Mucosa of descending colon (tissue), 3 donors: ENCODE results near the gene DRD2. TPM values are rescaled to one million over a fixed set of nuclear protein-coding genes. Genes with fewer than 3 reads are reported as not detected.

Experiments used
- ATAC-seq: fragments of 200-7000 bp; cut with Tn5 transposase; one replicate; pipeline ENCODE4 v1.9.1; 2020; ENCODE audit warnings: mild to moderate bottlenecking, moderate library complexity
- DNase-seq, 3 donors: peaks; one replicate each; pipeline ENCODE4 v3.0.0-alpha.2; 2020
- H3K36me3 ChIP-seq: fragments of 200-600 bp; one replicate; pipeline ENCODE4 v1.8.0; 2021; ENCODE audit warnings: low read depth, mild to moderate bottlenecking
- H3K4me1 ChIP-seq: fragments of 200-600 bp; one replicate; pipeline ENCODE4 v1.8.0; 2021; ENCODE audit warnings: low read depth, mild to moderate bottlenecking
- H3K4me3 ChIP-seq: fragments of 200-600 bp; one replicate; pipeline ENCODE4 v1.8.0; 2021; ENCODE audit warnings: mild to moderate bottlenecking
- H3K9me3 ChIP-seq: fragments of 200-600 bp; one replicate; pipeline ENCODE4 v1.8.0; 2021; ENCODE audit warnings: mild to moderate bottlenecking
- CTCF ChIP-seq: fragments of 200-600 bp; IDR thresholded peaks from one replicate; pipeline ENCODE4 v1.8.0; 2022; ENCODE audit warnings: antibody characterized with exemption, mild to moderate bottlenecking
- intact Hi-C, 2 donors: fragments of 100-400 bp; cut with DNase I in 1 of 2; cut with micrococcal nuclease in 1 of 2; formaldehyde crosslinking; loops; one replicate each; pipeline versions ENCODE4 v1.11.0 to v1.11.1; 2022; cut with DNase I, micrococcal nuclease
- total RNA-seq, 3 donors: library from RNA; stranded (reverse); fragmentation: NEBNext Ultra II Directional in 2 of 3; extraction: Animal tissue kit (Norgen Biotek cat#: 25700) in 2 of 3; gene quantifications; one replicate each; pipeline versions ENCODE4 v1.2.1 to v1.2.4, GENCODE V29; 2021 to 2023
- donor health status: DM: no; HTN: no; CAD: no; lungs with moderate emphysema.
- donor health status: DM: no; HTN: no; CAD: no.
- donor health status: DM: no; HTN: yes; CAD: no.

DRD2 gene
- total RNA-seq, 3 donors from 2014 or later, result 0.22 to 0.41 (median 0.39) TPM

DNA sequence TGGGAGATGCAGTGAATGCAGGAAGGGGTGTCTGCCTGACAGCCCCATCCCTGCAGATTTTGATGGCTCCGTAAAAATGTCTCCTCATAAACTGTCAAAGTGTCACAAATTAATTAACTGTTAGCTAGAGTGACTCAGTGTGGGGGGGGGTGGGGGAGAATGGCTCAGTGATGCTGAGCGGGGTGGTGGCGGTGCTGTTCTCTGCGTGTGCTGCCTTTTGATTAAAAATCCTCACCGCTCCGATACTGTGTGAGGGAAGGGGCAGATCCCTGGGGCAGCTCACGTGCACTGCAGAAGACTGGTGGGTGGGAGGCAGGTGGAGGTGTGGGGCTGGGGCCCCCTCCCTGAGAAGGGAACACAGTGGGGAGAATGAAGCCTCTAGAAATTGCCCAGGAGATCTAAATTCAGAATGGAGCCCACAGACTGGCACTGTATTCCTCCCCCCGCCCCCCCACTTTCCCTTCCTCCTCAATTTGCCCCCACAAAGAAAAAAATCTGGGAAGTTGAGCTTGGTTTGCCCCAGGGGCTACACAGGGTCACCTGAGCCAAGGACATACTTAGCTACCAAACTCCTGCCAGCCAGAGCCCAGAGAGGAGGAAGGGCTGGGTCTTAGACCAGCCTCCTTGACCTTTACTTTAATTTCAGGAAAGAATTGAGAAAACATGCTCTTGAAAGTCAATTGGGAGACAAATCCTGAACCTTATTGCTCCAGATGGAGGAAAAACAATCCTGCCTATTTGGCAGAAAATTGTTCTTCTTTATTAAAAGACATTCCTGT, 39.8 kb downstream of the DRD2 start:
- DNase-seq (no peak), ATAC-seq (no peak)
- Histone ChIP-seq H3K36me3 (no peaks in the 10 kb centered on the region), H3K4me1 (no peaks in the 10 kb centered on the region), H3K4me3 (no peak overlapping the region), H3K9me3 (no peaks in the 10 kb centered on the region)
- no peak for TF ChIP-seq CTCF
- intact Hi-C loops, result no loop called here

GRCh38 chr11:113431746-113432145, 43.5 kb downstream of the DRD2 start:
- ATAC-seq, result no peak
- no peaks in the 10 kb centered on the region for H3K9me3 ChIP-seq
- intact Hi-C loops, result no loop called here
- H3K4me3 ChIP-seq, result no peak overlapping the region
- TF ChIP-seq CTCF, result no peak
- H3K36me3 ChIP-seq, result no peaks in the 10 kb centered on the region
- no peak for DNase-seq
- no peaks in the 10 kb centered on the region for H3K4me1 ChIP-seq

DNA sequence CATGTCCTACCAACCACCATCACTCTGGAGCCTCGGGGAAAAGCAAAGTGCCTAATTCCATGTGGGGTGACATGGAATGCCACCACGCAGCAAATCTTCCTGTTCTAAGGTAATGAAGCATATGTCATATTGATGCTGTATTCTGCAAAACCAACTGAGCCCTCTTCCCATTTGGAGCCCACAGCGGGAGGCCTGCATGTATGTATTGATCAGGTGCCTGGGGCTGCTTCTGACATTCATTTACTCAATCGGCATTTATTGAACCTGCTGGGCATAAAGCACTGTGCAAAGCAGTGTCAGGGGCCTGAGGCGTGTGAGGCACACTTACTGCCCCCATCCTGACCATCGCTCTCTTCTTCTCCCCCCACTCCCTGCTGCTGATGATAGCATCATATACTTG, 48.5 kb downstream of the DRD2 start:
- Histone ChIP-seq H3K9me3 (no peaks in the 10 kb centered on the region), H3K36me3 (no peaks in the 10 kb centered on the region), H3K4me1 (no peaks in the 10 kb centered on the region), H3K4me3 (no peak overlapping the region)
- no peak for TF ChIP-seq CTCF
- DNase-seq, result no peak
- no peak for ATAC-seq
- intact Hi-C loops, result no loop called here

GRCh38 chr11:113420808-113421207, 54.4 kb downstream of the DRD2 start:
- no peaks in the 10 kb centered on the region for H3K9me3 ChIP-seq

DNA sequence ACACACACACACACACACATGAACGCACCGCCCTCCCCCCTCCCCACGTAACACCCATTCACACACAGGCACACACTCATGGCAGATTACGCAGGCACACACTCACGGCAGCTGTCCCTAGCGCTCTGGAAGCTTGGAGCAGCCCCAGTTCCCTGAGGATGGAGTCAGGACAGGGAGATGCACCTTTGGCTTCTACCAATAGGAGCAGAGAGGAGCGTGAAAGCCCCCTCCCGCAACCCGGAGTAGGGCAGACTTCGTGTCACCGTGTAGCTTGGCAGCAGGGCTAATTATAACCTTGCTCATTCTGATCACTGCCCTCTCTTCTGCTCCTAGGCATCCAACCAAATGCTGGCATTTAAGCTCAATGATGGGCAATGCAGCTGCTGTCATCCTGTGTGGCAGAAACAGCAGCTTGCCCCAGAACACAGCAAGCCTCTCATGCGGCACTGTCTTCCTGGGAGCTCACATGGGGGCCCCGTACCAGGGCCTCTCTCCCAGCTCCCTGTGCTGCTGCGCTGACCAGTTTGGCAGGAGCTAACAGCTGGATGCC, 55.7 kb downstream of the DRD2 start:
- ATAC-seq (no peak), DNase-seq (no peak)
- intact Hi-C loops, result no loop called here
- no peak for TF ChIP-seq CTCF
- Histone ChIP-seq H3K36me3 (no peaks in the 10 kb centered on the region), H3K4me3 (no peak overlapping the region), H3K4me1 (no peaks in the 10 kb centered on the region), H3K9me3 (no peaks in the 10 kb centered on the region)

More at GRCh38 chr11:113420808-113421207, 54.4 kb downstream of the DRD2 start:
- Histone ChIP-seq H3K36me3 (no peaks in the 10 kb centered on the region), H3K4me1 (no peaks in the 10 kb centered on the region), H3K4me3 (no peak overlapping the region)
- intact Hi-C loops, result no loop called here
- TF ChIP-seq CTCF, result no peak
- ATAC-seq (no peak), DNase-seq (no peak)
